Measurements from ENCODE around the gene ZFYVE21.

ZFYVE21 gene

GRCh38 chr14:103702497-103703432, 12.8 kb upstream of the ZFYVE21 start:
- in situ Hi-C loops (cut with MboI; ENCODE audit: low pct_unique_long_range_greater_than_20kb, low sequenced_read_pairs), result no loop called here
- DNase-seq, result no peak

GRCh38 chr14:103703433-103704385, 11.9 kb upstream of the ZFYVE21 start:
- in situ Hi-C loops (cut with MboI; ENCODE audit: low pct_unique_long_range_greater_than_20kb, low sequenced_read_pairs), result no loop called here
- no peak for DNase-seq

GRCh38 chr14:103704708-103705107, 10.9 kb upstream of the ZFYVE21 start:
- DNase-seq, result no peak
- in situ Hi-C loops (cut with MboI; ENCODE audit: low pct_unique_long_range_greater_than_20kb, low sequenced_read_pairs), result no loop called here

GRCh38 chr14:103705118-103705503, 10.5 kb upstream of the ZFYVE21 start:
- no peak for DNase-seq
- in situ Hi-C loops (cut with MboI; ENCODE audit: low pct_unique_long_range_greater_than_20kb, low sequenced_read_pairs), result no loop called here

GRCh38 chr14:103705504-103706284, 9.9 kb upstream of the ZFYVE21 start:
- in situ Hi-C loops (cut with MboI; ENCODE audit: low pct_unique_long_range_greater_than_20kb, low sequenced_read_pairs), result no loop called here
- DNase-seq, result no peak

- in situ Hi-C loops (cut with MboI; ENCODE audit: low pct_unique_long_range_greater_than_20kb, low sequenced_read_pairs), result no loop called here
- no peak for DNase-seq
Measured at GRCh38 chr14:103706551-103707328, 8.9 kb upstream of the ZFYVE21 start.

GRCh38 chr14:103707329-103708263, 8.0 kb upstream of the ZFYVE21 start:
- in situ Hi-C loops (cut with MboI; ENCODE audit: low pct_unique_long_range_greater_than_20kb, low sequenced_read_pairs), result no loop called here
- DNase-seq, result no peak

GRCh38 chr14:103708750-103709187, 6.8 kb upstream of the ZFYVE21 start:
- no peak for DNase-seq
- in situ Hi-C loops (cut with MboI; ENCODE audit: low pct_unique_long_range_greater_than_20kb, low sequenced_read_pairs), result no loop called here

GRCh38 chr14:103709814-103710213, 5.8 kb upstream of the ZFYVE21 start:
- in situ Hi-C loops (cut with MboI; ENCODE audit: low pct_unique_long_range_greater_than_20kb, low sequenced_read_pairs), result no loop called here
- no peak for DNase-seq

GRCh38 chr14:103710771-103711377, 4.7 kb upstream of the ZFYVE21 start:
- in situ Hi-C loops (cut with MboI; ENCODE audit: low pct_unique_long_range_greater_than_20kb, low sequenced_read_pairs), result no loop called here
- DNase-seq, result no peak

- in situ Hi-C loops (cut with MboI; ENCODE audit: low pct_unique_long_range_greater_than_20kb, low sequenced_read_pairs), result no loop called here
- DNase-seq, result no peak
Measured at GRCh38 chr14:103711516-103712431, 3.8 kb upstream of the ZFYVE21 start.

GRCh38 chr14:103712633-103713247, 2.9 kb upstream of the ZFYVE21 start:
- in situ Hi-C loops (cut with MboI; ENCODE audit: low pct_unique_long_range_greater_than_20kb, low sequenced_read_pairs), result no loop called here
- no peak for DNase-seq

GRCh38 chr14:103713304-103714062, 2.1 kb upstream of the ZFYVE21 start:
- DNase-seq, result no peak
- in situ Hi-C loops (cut with MboI; ENCODE audit: low pct_unique_long_range_greater_than_20kb, low sequenced_read_pairs), result no loop called here

- in situ Hi-C loops (cut with MboI; ENCODE audit: low pct_unique_long_range_greater_than_20kb, low sequenced_read_pairs), result no loop called here
- DNase-seq, result no peak
Measured at GRCh38 chr14:103714063-103714724, 1.4 kb upstream of the ZFYVE21 start.
